Psoas muscle (tissue), 8 donors: ENCODE measurements around the gene CCDC92. TPM values are rescaled to one million over a fixed set of nuclear protein-coding genes. Genes with fewer than 3 reads are reported as not detected.
A peak's percentile ranks its signal among the peaks of the same experiment; 100 is the strongest.

Experiments
- ATAC-seq, 4 donors: fragments of 200-7000 bp; cut with Tn5 transposase; one replicate each; pipeline ENCODE4 v1.9.1; 2020; ENCODE audit warnings: moderate library complexity in 3 of 4, mild to moderate bottlenecking in 2 of 4
- DNase-seq, 2 donors: peaks; one replicate each; pipeline ENCODE4 v3.0.0-alpha.2; 2020
- H3K27ac ChIP-seq: fragments of 200-600 bp; one replicate; pipeline ENCODE4 v1.8.0; 2022
- H3K27me3 ChIP-seq, 3 donors: fragments of 200-600 bp in 1 of 3; one replicate each; pipeline versions ENCODE4 v1.6.1 to v1.8.0; 2013 to 2022; ENCODE audit warnings: low read length in 2 of 3, mild to moderate bottlenecking in 2 of 3, moderate library complexity in 1 of 3; ENCODE audit not compliant: insufficient read depth in 3 of 3
- H3K36me3 ChIP-seq, 2 donors: fragments of 200-600 bp in 1 of 2; one replicate each; pipeline versions ENCODE4 v1.6.1 to v1.8.0; 2013 to 2022; ENCODE audit warnings: low read depth in 1 of 2, mild to moderate bottlenecking in 1 of 2, moderate library complexity in 1 of 2; ENCODE audit not compliant: insufficient read depth in 1 of 2
- H3K4me1 ChIP-seq: fragments of 200-600 bp; one replicate; pipeline ENCODE4 v1.8.0; 2022
- H3K4me3 ChIP-seq: fragments of 200-600 bp; one replicate; pipeline ENCODE4 v1.8.0; 2022; ENCODE audit warnings: mild to moderate bottlenecking
- H3K9me3 ChIP-seq: fragments of 200-600 bp; one replicate; pipeline ENCODE4 v1.8.0; 2022
- WGBS, 3 donors: extraction: QIAGEN DNeasy Blood & Tissue Kit; methylation state at CpG; one replicate each; pipeline versions ENCODE4 v1.1.6 to v1.1.7; 2013; 5-methylcytosine and 5-hydroxymethylcytosine counted together
- intact Hi-C, 2 donors: fragments of 100-400 bp; cut with DNase I; formaldehyde crosslinking; loops; one replicate each; pipeline versions ENCODE4 v1.11.0 to v1.14.2; 2022
- polyA plus RNA-seq, 3 donors: library from polyadenylated mRNA; stranded (reverse); fragments of 200-250 nt; gene quantifications; one replicate each; pipeline ENCODE4 v1.2.3, GENCODE V29; 2013
- total RNA-seq, 4 donors: library from RNA; stranded (reverse); fragmentation: NEBNext Ultra II Directional in 2 of 4; extraction: Animal tissue kit (Norgen Biotek cat#: 25700) in 2 of 4; gene quantifications; one replicate each; pipeline versions ENCODE4 v1.2.1 to v1.2.4, GENCODE V29; 2021 to 2023
- TF ChIP-seq, protein P1 (sequence below): fragments of 200-600 bp; IDR thresholded peaks from one replicate; pipeline ENCODE4 v1.8.0; 2022; ENCODE audit warnings: antibody characterized with exemption
- donor health status: healthy with polysubstance abuse.
- donor health status: DM: no; HTN: no; CAD: no; lungs with moderate emphysema.
- donor health status: Bipolar disorder and iron deficiency.
- donor health status: healthy.
- donor health status: DM: yes; HTN: yes; CAD: no.
- donor health status: DM: no; HTN: no; CAD: no.
- donor health status: DM: no; HTN: no; CAD: no.
- donor health status: DM: yes; HTN: yes; CAD: no.

The CCDC92 gene
- total and polyA plus RNA-seq, 7 donors = 27.9 to 83.2 (median 41.1) TPM

DNA sequence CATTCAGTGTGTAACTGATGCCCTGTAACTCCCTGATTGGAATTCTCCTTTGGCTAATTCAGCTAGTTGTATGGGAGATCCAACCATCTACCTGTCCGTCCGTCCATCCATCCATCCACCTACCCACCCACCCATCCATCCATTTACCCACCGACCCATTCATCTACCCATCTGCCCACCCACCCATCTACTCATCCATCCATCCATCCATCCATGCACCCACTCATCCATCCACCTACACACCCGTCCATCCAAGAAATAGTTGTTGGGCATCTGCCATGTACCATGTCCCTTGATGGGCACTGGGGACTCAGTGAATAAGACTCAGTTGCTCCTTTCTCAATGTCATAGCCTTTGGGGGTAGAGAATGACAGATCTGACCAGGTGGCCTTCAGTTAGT lies 48.1 kb downstream of the CCDC92 start:
- ATAC-seq (no peak), DNase-seq (no peak)
- 89 to 97% (median 93%) methylated on average over 4 of the region's 4 CpGs for WGBS, 3 donors
- TF ChIP-seq, protein P1, sequence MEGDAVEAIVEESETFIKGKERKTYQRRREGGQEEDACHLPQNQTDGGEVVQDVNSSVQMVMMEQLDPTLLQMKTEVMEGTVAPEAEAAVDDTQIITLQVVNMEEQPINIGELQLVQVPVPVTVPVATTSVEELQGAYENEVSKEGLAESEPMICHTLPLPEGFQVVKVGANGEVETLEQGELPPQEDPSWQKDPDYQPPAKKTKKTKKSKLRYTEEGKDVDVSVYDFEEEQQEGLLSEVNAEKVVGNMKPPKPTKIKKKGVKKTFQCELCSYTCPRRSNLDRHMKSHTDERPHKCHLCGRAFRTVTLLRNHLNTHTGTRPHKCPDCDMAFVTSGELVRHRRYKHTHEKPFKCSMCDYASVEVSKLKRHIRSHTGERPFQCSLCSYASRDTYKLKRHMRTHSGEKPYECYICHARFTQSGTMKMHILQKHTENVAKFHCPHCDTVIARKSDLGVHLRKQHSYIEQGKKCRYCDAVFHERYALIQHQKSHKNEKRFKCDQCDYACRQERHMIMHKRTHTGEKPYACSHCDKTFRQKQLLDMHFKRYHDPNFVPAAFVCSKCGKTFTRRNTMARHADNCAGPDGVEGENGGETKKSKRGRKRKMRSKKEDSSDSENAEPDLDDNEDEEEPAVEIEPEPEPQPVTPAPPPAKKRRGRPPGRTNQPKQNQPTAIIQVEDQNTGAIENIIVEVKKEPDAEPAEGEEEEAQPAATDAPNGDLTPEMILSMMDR = no peak
- Histone ChIP-seq H3K27ac (no peak overlapping the region), H3K36me3 (no peaks in the 10 kb centered on the region), H3K4me1 (no peaks in the 10 kb centered on the region), H3K4me3 (no peak overlapping the region), H3K27me3 (peaks cover 0 to 13% (median 4%) of the 10 kb centered on the region in 3 donors), H3K9me3 (no peaks in the 10 kb centered on the region)
- intact Hi-C loops = no loop called here

DNA sequence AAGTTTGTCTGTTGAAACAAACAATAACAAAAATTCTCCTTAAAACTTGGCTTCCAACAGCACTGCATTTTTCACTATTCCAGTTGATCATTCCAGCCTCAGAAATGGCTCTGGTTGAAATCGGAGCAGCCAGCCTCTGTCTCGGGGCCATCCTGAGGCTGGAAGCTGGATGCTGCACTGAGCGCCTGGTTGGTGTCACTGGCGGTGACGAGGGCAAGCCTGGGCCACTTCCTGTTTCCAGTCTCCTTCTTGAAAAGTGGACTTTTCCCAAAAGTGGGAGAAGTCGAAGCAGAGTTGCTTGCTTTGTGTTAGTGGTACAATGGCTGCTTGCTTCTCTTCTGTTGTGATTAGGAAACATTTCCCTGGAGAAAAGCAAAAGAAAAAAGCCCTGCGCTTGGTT lies 48.7 kb downstream of the CCDC92 start:
- Histone ChIP-seq H3K9me3 (no peaks in the 10 kb centered on the region), H3K27ac (no peak overlapping the region), H3K36me3 (no peaks in the 10 kb centered on the region), H3K4me3 (no peak overlapping the region), H3K4me1 (no peaks in the 10 kb centered on the region), H3K27me3 (peaks cover 0 to 8% (median 6%) of the 10 kb centered on the region in 3 donors)
- no peak for DNase-seq
- no peak for ATAC-seq
- 68 to 71% (median 71%) methylated on average over 7 of the region's 7 CpGs for WGBS, 3 donors
- intact Hi-C loops = no loop called here
- TF ChIP-seq, protein P1 = no peak

DNA sequence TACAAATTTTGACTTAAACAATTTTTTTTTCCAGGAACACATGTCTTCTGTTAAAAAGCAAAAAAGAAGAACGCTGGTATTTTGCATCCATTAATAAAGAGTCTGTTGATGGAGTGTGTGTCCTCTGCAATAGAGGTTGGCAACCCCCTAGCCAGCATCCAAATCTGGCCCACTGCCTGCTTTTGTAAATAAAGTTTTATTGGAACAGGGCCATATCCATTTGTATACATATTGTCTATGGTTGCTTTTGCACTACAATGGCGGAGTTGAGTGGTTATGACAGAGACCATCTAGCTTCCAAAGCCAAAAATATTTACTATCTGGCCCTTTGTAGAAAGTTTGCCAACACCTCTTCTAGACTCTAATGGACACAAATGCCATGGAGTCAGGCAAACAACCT lies 49.6 kb downstream of the CCDC92 start:
- Histone ChIP-seq H3K4me1 (no peaks in the 10 kb centered on the region), H3K27ac (no peak overlapping the region), H3K36me3 (no peaks in the 10 kb centered on the region), H3K9me3 (no peaks in the 10 kb centered on the region), H3K4me3 (no peak overlapping the region), H3K27me3 (peaks cover 0 to 5% (median 4%) of the 10 kb centered on the region in 3 donors)
- WGBS, 3 donors = 89 to 92% (median 89%) methylated on average over 2 of the region's 2 CpGs
- ATAC-seq = no peak
- TF ChIP-seq, protein P1 = no peak
- DNase-seq = no peak
- intact Hi-C loops = no loop called here

DNA sequence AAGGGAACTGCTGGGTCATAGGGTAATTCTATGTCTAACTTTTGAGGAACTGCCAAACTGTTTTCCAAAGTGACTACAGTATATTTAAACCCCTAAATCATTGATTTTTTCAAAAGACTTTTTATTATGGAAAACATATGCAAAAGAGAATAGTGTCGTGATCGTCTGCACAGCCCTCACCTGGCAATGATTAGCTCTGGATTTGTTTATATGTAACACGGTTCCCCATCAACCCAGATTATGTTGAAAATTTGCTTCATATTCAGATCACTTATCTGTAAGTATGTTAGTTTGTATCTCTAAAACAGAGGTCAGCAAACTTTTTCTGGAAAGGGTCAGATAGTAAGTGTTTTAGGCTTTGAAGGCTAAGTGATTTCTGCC lies 52.7 kb downstream of the CCDC92 start:
- Histone ChIP-seq H3K27ac (no peak overlapping the region), H3K27me3 (peaks cover 0 to 12% (median 4%) of the 10 kb centered on the region in 3 donors), H3K36me3 (no peaks in the 10 kb centered on the region), H3K4me3 (no peak overlapping the region), H3K4me1 (no peaks in the 10 kb centered on the region), H3K9me3 (no peaks in the 10 kb centered on the region)
- WGBS, 3 donors = 67 to 75% (median 70%) methylated on average over 3 of the region's 3 CpGs
- DNase-seq (no peak), ATAC-seq (no peak)
- TF ChIP-seq, protein P1 = no peak
- intact Hi-C loops = no loop called here

DNA sequence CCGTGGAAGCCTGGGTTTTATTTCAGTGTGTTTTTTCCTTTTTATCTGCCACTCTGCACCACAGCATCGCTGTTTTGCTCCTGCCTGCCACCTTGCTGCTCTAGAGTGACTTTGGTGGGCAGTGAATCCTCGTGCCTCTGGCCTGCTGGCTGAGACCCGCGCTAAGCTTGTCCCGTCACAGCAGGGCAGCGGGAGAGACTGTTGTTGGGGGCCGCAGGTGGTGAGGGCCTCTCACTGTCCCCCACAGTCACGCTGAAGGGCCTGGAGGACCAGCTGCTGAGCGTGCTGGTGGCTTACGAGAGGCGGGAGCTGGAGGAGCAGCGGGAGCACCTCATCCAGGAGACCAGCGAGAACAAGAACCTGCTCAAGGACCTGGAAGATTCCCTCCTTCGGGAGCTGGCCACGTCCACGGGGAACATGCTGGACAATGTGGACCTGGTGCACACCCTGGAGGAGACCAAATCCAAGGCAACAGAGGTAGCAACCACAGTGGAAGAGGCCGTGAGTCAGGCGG lies 55.2 kb downstream of the CCDC92 start:
- Histone ChIP-seq H3K9me3 (no peaks in the 10 kb centered on the region), H3K4me3 (no peak overlapping the region), H3K36me3 (no peaks in the 10 kb centered on the region), H3K27ac (no peak overlapping the region), H3K27me3 (peaks cover 0 to 18% (median 4%) of the 10 kb centered on the region in 3 donors), H3K4me1 (no peaks in the 10 kb centered on the region)
- ATAC-seq (no peak), DNase-seq (peak in 1 of 2 donors; percentile 36)
- 84 to 91% (median 85%) methylated on average over 19 of the region's 19 CpGs for WGBS, 3 donors
- intact Hi-C loops = no loop called here
- TF ChIP-seq, protein P1 = no peak
